WTC11 (cell line): Measurements from ENCODE around the gene IQGAP2. TPM values are rescaled to one million over a fixed set of nuclear protein-coding genes. Genes with fewer than 3 reads are reported as not detected.

ENCODE experiments used
- ATAC-seq: fragments of 200-7000 bp; cut with Tn5 transposase; 2 replicates; pipeline ENCODE4 v1.10.0; 2021; ENCODE audit warnings: mild to moderate bottlenecking, moderate library complexity
- CTCF ChIA-PET: fragments of 300-600 bp; sonication (Branson Sonifier 250); formaldehyde crosslinking; loops from one replicate; lab custom pipeline; 2021; ENCODE audit warnings: antibody characterized with exemption; lab: Charles Lee
- POLR2A ChIA-PET: fragments of 350-600 bp; sonication (Branson Sonifier 250); formaldehyde crosslinking; loops from one replicate; lab custom pipeline; 2021; ENCODE audit warnings: antibody characterized with exemption; lab: Charles Lee
- DNase-seq: peaks from one replicate; pipeline ENCODE4 v3.0.0; 2021; ENCODE audit warnings: low spot score
- H3K27ac Mint-ChIP-seq: 2 replicates; pipeline ENCODE4 v1.8.0; 2021; ENCODE audit warnings: mixed read lengths
- H3K27me3 Mint-ChIP-seq: 2 replicates; pipeline ENCODE4 v1.8.0; 2021; ENCODE audit warnings: low read depth, mild to moderate bottlenecking, moderate library complexity, mixed read lengths
- H3K36me3 Mint-ChIP-seq: 2 replicates; pipeline ENCODE4 v1.8.0; 2021; ENCODE audit warnings: mixed read lengths
- H3K4me1 Mint-ChIP-seq: 2 replicates; pipeline ENCODE4 v1.8.0; 2022; ENCODE audit warnings: mixed read lengths
- H3K4me3 Mint-ChIP-seq: 2 replicates; pipeline ENCODE4 v1.8.0; 2021; ENCODE audit warnings: mild to moderate bottlenecking, moderate library complexity, mixed read lengths
- H3K9me3 Mint-ChIP-seq: 2 replicates; pipeline ENCODE4 v1.8.0; 2021; ENCODE audit warnings: mixed read lengths
- ETV6 ChIP-seq: sonication (generic); formaldehyde crosslinking; IDR thresholded peaks from 2 replicates; pipeline ENCODE4 v1.8.1; 2022; ENCODE audit warnings: mild to moderate bottlenecking, missing genetic modification reagents
- FOXP1 ChIP-seq: sonication (generic); formaldehyde crosslinking; IDR thresholded peaks from 2 replicates; pipeline ENCODE4 v1.8.0; 2022; ENCODE audit warnings: missing genetic modification reagents, mild to moderate bottlenecking, moderate library complexity, borderline replicate concordance
- KAT7 ChIP-seq: sonication (generic); formaldehyde crosslinking; IDR thresholded peaks from 2 replicates; pipeline ENCODE4 v1.8.1; 2023; ENCODE audit warnings: missing genetic modification reagents, mild to moderate bottlenecking, borderline replicate concordance
- NFYB ChIP-seq: sonication (generic); formaldehyde crosslinking; conservative IDR thresholded peaks from 2 replicates; pipeline ENCODE4 v1.8.0; 2022; ENCODE audit warnings: low read depth, missing genetic modification reagents
- NR3C1 ChIP-seq: sonication (generic); formaldehyde crosslinking; conservative IDR thresholded peaks from 2 replicates; pipeline ENCODE4 v1.8.1; 2023; ENCODE audit warnings: low read depth, mild to moderate bottlenecking, missing genetic modification reagents
- RORB ChIP-seq: fragments of 250-450 bp; sonication (Bioruptor Pico); IDR thresholded peaks from 2 replicates; pipeline ENCODE4 v1.9.0; 2021; ENCODE audit warnings: mild to moderate bottlenecking
- SMAD3 ChIP-seq: sonication (generic); formaldehyde crosslinking; IDR thresholded peaks from 2 replicates; pipeline ENCODE4 v1.8.0; 2022; ENCODE audit warnings: missing genetic modification reagents, mild to moderate bottlenecking, borderline replicate concordance
- TEAD4 ChIP-seq: sonication (generic); formaldehyde crosslinking; IDR thresholded peaks from 2 replicates; pipeline ENCODE4 v1.8.0; 2022; ENCODE audit warnings: mild to moderate bottlenecking, missing genetic modification reagents
- ZNF232 ChIP-seq: sonication (generic); formaldehyde crosslinking; IDR thresholded peaks from 2 replicates; pipeline ENCODE4 v1.8.0; 2022; ENCODE audit warnings: mild to moderate bottlenecking, missing genetic modification reagents
- ZNF263 ChIP-seq: sonication (generic); formaldehyde crosslinking; IDR thresholded peaks from 2 replicates; pipeline ENCODE4 v1.8.1; 2022; ENCODE audit warnings: low read depth, mild to moderate bottlenecking, moderate library complexity, missing genetic modification reagents
- ZNF317 ChIP-seq: sonication (generic); formaldehyde crosslinking; IDR thresholded peaks from 2 replicates; pipeline ENCODE4 v1.8.1; 2023; ENCODE audit warnings: low read depth, mild to moderate bottlenecking, moderate library complexity, missing genetic modification reagents, borderline replicate concordance
- ZNF423 ChIP-seq: fragments of 250-450 bp; sonication (Bioruptor Pico); IDR thresholded peaks from 2 replicates; pipeline ENCODE4 v2.1.2; 2022; ENCODE audit warnings: mild to moderate bottlenecking, moderate library complexity
- total RNA-seq: library from RNA; stranded (reverse); gene quantifications from 3 replicates; pipeline ENCODE4 v1.2.3, GENCODE V29; 2021
- TF ChIP-seq, protein P1 (sequence below): sonication (generic); formaldehyde crosslinking; IDR thresholded peaks from 2 replicates; pipeline ENCODE4 v1.8.1; 2022; ENCODE audit warnings: low read depth, missing genetic modification reagents, borderline replicate concordance
- TF ChIP-seq, protein P2 (sequence below): sonication (generic); formaldehyde crosslinking; IDR thresholded peaks from 2 replicates; pipeline ENCODE4 v1.8.1; 2023; ENCODE audit warnings: mild to moderate bottlenecking, missing genetic modification reagents, moderate library complexity
- TF ChIP-seq, protein P3 (sequence below): fragments of 250-450 bp; sonication (Bioruptor Pico); conservative IDR thresholded peaks from 2 replicates; pipeline ENCODE4 v1.9.0; 2021; ENCODE audit warnings: mild to moderate bottlenecking
- TF ChIP-seq, protein P4 (sequence below): sonication (generic); formaldehyde crosslinking; IDR thresholded peaks from 2 replicates; pipeline ENCODE4 v1.8.0; 2022; ENCODE audit warnings: mild to moderate bottlenecking, missing genetic modification reagents
- TF ChIP-seq, protein P5 (sequence below): sonication (generic); formaldehyde crosslinking; IDR thresholded peaks from 2 replicates; pipeline ENCODE4 v1.8.0; 2022; ENCODE audit warnings: mild to moderate bottlenecking, missing genetic modification reagents
- TF ChIP-seq, protein P6 (sequence below): fragments of 250-450 bp; sonication (Bioruptor Pico); IDR thresholded peaks from 2 replicates; pipeline ENCODE4 v1.9.0; 2021; ENCODE audit warnings: mild to moderate bottlenecking
- TF ChIP-seq, protein P7 (sequence below): sonication (generic); formaldehyde crosslinking; IDR thresholded peaks from 2 replicates; pipeline ENCODE4 v1.8.0; 2023; ENCODE audit warnings: missing genetic modification reagents
- TF ChIP-seq, protein P8 (sequence below): sonication (generic); formaldehyde crosslinking; conservative IDR thresholded peaks from 2 replicates; pipeline ENCODE4 v1.8.1; 2023; ENCODE audit warnings: mild to moderate bottlenecking, low read depth, missing genetic modification reagents, moderate library complexity

IQGAP2 gene
- total RNA-seq, 1 experiment from 2014 or later, result 70.6 TPM

DNA sequence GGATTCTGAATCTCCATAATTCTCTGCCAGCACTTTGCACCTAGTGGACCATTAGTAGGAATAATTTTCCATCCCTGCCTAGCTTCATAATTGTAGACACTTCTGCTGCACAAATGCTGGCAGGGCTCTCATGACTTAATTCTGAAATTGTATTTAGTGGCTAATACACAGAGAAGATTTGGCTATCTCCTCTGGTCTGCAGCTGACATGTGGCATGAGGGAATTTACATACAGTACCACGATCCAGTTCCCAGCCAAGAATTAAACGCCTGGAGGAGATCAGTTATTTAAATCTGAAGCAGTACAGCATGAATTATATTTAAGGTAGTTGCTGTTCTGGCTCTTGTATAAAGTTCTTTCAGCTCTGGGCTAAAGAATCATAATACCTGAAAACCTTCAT, 46.5 kb downstream of the IQGAP2 start:
- TF ChIP-seq SMAD3 (CRISPR knock-in tag), result no peak
- TF ChIP-seq, protein P1, sequence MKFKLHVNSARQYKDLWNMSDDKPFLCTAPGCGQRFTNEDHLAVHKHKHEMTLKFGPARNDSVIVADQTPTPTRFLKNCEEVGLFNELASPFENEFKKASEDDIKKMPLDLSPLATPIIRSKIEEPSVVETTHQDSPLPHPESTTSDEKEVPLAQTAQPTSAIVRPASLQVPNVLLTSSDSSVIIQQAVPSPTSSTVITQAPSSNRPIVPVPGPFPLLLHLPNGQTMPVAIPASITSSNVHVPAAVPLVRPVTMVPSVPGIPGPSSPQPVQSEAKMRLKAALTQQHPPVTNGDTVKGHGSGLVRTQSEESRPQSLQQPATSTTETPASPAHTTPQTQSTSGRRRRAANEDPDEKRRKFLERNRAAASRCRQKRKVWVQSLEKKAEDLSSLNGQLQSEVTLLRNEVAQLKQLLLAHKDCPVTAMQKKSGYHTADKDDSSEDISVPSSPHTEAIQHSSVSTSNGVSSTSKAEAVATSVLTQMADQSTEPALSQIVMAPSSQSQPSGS (CRISPR knock-in tag), result no peak
- TF ChIP-seq, all 79 proteins: peak for 0
- H3K27me3 Mint-ChIP-seq, result no peaks in the 10 kb centered on the region
- ATAC-seq (no peak), DNase-seq (no peak)
- 0 out of 2 replicates have a peak, but pooled peaks cover 6% of the 10 kb centered on the region for H3K36me3 Mint-ChIP-seq
- H3K9me3 Mint-ChIP-seq, result no peaks in the 10 kb centered on the region
- POLR2A ChIA-PET, result no interaction called here
- no peak overlapping the region for H3K4me3 Mint-ChIP-seq
- peaks cover 46% of the 10 kb centered on the region for H3K4me1 Mint-ChIP-seq
- CTCF ChIA-PET, result no interaction called here
- H3K27ac Mint-ChIP-seq, result no peak overlapping the region

DNA sequence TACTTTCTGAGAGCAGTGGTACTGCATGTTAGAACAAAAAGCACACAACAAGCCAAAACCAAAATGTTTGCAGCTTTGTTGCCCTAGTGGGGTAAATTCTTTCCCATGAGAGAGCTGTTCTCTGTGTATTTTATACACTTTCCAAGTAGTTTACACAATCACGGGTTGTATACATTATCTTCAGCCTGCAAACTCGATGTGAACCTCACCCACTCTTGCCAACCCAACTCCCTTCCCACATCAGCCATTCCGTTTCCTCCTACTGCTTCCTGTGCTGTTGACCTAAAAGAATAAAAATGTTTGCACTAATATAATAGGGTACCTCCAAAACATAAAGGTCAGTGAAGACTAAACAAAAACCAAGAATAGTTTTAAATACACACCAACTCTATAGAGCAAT, 47.0 kb downstream of the IQGAP2 start:
- H3K4me3 Mint-ChIP-seq, result no peak overlapping the region
- ChIA-PET CTCF (no interaction called here), POLR2A (no interaction called here)
- 0 out of 2 replicates have a peak, but pooled peaks cover 6% of the 10 kb centered on the region for H3K36me3 Mint-ChIP-seq
- H3K9me3 Mint-ChIP-seq, result no peaks in the 10 kb centered on the region
- no peak for ATAC-seq
- TF ChIP-seq, protein P2, sequence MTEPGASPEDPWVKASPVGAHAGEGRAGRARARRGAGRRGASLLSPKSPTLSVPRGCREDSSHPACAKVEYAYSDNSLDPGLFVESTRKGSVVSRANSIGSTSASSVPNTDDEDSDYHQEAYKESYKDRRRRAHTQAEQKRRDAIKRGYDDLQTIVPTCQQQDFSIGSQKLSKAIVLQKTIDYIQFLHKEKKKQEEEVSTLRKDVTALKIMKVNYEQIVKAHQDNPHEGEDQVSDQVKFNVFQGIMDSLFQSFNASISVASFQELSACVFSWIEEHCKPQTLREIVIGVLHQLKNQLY (CRISPR knock-in tag), result no peak
- TF ChIP-seq, protein P3, sequence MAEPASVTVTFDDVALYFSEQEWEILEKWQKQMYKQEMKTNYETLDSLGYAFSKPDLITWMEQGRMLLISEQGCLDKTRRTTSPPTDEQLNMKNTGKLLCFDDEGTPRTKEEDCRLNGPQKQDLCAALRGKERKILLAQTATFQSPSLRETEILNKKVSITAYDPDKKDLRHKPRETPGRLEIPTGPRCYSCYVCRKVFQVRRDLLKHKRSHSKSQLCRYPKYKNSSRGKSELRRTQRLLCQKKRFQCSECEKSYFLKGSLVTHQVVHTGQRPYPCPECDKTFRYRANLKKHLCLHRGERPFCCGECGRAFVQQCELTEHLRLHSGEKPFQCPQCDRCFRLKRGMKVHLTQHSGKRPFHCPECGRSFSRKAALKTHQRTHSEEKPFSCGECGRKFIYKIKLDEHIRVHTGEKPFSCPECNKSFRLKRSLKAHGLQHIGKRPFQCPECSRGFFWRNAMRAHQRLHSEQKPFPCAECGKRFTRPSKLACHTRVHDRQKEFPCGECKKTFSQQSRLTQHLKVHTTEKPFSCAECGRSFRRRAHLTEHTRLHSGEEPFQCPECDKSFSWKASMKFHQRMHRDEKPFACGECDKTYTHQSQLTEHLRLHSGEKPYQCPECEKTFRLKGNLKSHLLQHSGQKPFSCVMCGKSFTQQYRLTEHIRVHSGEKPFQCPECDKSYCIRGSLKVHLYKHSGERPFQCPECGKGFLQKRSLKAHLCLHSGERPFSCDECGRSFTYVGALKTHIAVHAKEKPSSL (CRISPR knock-in tag), result no peak
- TF ChIP-seq, protein P4, sequence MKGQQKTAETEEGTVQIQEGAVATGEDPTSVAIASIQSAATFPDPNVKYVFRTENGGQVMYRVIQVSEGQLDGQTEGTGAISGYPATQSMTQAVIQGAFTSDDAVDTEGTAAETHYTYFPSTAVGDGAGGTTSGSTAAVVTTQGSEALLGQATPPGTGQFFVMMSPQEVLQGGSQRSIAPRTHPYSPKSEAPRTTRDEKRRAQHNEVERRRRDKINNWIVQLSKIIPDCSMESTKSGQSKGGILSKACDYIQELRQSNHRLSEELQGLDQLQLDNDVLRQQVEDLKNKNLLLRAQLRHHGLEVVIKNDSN, result no peak
- TF ChIP-seq, protein P5, sequence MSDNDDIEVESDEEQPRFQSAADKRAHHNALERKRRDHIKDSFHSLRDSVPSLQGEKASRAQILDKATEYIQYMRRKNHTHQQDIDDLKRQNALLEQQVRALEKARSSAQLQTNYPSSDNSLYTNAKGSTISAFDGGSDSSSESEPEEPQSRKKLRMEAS (CRISPR knock-in tag), result no peak
- no peak for TF ChIP-seq NR3C1 (CRISPR knock-in tag)
- TF ChIP-seq ZNF317 (CRISPR knock-in tag), result no peak
- no peak for TF ChIP-seq ETV6 (CRISPR knock-in tag)
- no peak for TF ChIP-seq RORB
- TF ChIP-seq, protein P6, sequence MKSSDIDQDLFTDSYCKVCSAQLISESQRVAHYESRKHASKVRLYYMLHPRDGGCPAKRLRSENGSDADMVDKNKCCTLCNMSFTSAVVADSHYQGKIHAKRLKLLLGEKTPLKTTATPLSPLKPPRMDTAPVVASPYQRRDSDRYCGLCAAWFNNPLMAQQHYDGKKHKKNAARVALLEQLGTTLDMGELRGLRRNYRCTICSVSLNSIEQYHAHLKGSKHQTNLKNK (CRISPR knock-in tag), result no peak
- TF ChIP-seq FOXP1 (CRISPR knock-in tag), result no peak
- TF ChIP-seq ZNF263 (CRISPR knock-in tag), result no peak
- TF ChIP-seq, protein P7, sequence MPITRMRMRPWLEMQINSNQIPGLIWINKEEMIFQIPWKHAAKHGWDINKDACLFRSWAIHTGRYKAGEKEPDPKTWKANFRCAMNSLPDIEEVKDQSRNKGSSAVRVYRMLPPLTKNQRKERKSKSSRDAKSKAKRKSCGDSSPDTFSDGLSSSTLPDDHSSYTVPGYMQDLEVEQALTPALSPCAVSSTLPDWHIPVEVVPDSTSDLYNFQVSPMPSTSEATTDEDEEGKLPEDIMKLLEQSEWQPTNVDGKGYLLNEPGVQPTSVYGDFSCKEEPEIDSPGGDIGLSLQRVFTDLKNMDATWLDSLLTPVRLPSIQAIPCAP (CRISPR knock-in tag), result no peak
- TF ChIP-seq, protein P1 (CRISPR knock-in tag), result no peak
- TF ChIP-seq ZNF423 (CRISPR knock-in tag), result no peak
- no peak for TF ChIP-seq TEAD4
- TF ChIP-seq, protein P8, sequence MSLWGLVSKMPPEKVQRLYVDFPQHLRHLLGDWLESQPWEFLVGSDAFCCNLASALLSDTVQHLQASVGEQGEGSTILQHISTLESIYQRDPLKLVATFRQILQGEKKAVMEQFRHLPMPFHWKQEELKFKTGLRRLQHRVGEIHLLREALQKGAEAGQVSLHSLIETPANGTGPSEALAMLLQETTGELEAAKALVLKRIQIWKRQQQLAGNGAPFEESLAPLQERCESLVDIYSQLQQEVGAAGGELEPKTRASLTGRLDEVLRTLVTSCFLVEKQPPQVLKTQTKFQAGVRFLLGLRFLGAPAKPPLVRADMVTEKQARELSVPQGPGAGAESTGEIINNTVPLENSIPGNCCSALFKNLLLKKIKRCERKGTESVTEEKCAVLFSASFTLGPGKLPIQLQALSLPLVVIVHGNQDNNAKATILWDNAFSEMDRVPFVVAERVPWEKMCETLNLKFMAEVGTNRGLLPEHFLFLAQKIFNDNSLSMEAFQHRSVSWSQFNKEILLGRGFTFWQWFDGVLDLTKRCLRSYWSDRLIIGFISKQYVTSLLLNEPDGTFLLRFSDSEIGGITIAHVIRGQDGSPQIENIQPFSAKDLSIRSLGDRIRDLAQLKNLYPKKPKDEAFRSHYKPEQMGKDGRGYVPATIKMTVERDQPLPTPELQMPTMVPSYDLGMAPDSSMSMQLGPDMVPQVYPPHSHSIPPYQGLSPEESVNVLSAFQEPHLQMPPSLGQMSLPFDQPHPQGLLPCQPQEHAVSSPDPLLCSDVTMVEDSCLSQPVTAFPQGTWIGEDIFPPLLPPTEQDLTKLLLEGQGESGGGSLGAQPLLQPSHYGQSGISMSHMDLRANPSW, result no peak
- TF ChIP-seq ZNF232 (CRISPR knock-in tag), result no peak
- no peak for TF ChIP-seq KAT7 (CRISPR knock-in tag)
- no peak for TF ChIP-seq NFYB (CRISPR knock-in tag)
- TF ChIP-seq, all 79 proteins: peak for 0
- Mint-ChIP-seq H3K27ac (peak overlapping the region; percentile 26; the same call in 1 of the 2 replicates), H3K4me1 (peaks cover 46% of the 10 kb centered on the region), H3K27me3 (no peaks in the 10 kb centered on the region)
- DNase-seq, result no peak
